Fibroblast of lung (primary cell): ENCODE data around the gene RNF224. TPM values are rescaled to one million over a fixed set of nuclear protein-coding genes. Genes with fewer than 3 reads are reported as not detected.

Experiments
- DNase-seq, 2 donors: peaks; one replicate each; pipeline versions ENCODE4 v3.0.0 to v3.0.0-alpha.2; 2010; ENCODE audit warnings: low read depth in 2 of 2
- H2AFZ ChIP-seq: 2 replicates; pipeline ENCODE4 v1.5.1; 2012; ENCODE audit warnings: low read length, control low read depth, inconsistent platforms
- H3K27ac ChIP-seq: 2 replicates; pipeline ENCODE4 v1.5.1; 2011; ENCODE audit warnings: low read length, control low read depth; ENCODE audit not compliant: insufficient read depth
- H3K27me3 ChIP-seq: 2 replicates; pipeline ENCODE4 v1.5.1; 2011; ENCODE audit warnings: mild to moderate bottlenecking, low read length; ENCODE audit not compliant: control insufficient read depth, insufficient read depth
- H3K36me3 ChIP-seq: 2 replicates; pipeline ENCODE4 v1.5.1; 2011; ENCODE audit warnings: low read length; ENCODE audit not compliant: control insufficient read depth, insufficient read depth
- H3K4me1 ChIP-seq: 2 replicates; pipeline ENCODE4 v1.5.1; 2011; ENCODE audit warnings: low read length; ENCODE audit not compliant: control insufficient read depth, insufficient read depth; ENCODE audit errors: extremely low read depth
- H3K4me2 ChIP-seq: 2 replicates; pipeline ENCODE4 v1.5.1; 2011; ENCODE audit warnings: low read length, control low read depth; ENCODE audit not compliant: insufficient read depth; ENCODE audit errors: extremely low read depth
- H3K4me3 ChIP-seq, 4 experiments: fragments of 200-600 bp in 1 of 4; sonication (generic) in 1 of 4; replicated peaks in 1 of 4; 2 replicates each; pipeline ENCODE4 v1.5.1; 2011 to 2016; ENCODE audit warnings: low read length in 4 of 4, low read depth in 3 of 4, mild to moderate bottlenecking in 3 of 4, control low read depth in 2 of 4, inconsistent platforms in 1 of 4, mixed read lengths in 1 of 4; ENCODE audit not compliant: insufficient read depth in 1 of 4; ENCODE audit errors: control extremely low read depth in 1 of 4
- H3K79me2 ChIP-seq: 2 replicates; pipeline ENCODE4 v1.5.1; 2012; ENCODE audit warnings: mild to moderate bottlenecking, low read length, inconsistent platforms; ENCODE audit not compliant: control insufficient read depth, insufficient read depth
- H3K9ac ChIP-seq: 2 replicates; pipeline ENCODE4 v1.5.1; 2011; ENCODE audit warnings: mild to moderate bottlenecking, low read length, control low read depth; ENCODE audit not compliant: insufficient read depth
- H3K9me3 ChIP-seq: 2 replicates; pipeline ENCODE4 v1.5.1; 2012; ENCODE audit warnings: low read depth, low read length; ENCODE audit not compliant: control insufficient read depth, insufficient read depth
- H4K20me1 ChIP-seq: 2 replicates; pipeline ENCODE4 v1.5.1; 2011; ENCODE audit warnings: low read length; ENCODE audit not compliant: control insufficient read depth, insufficient read depth; ENCODE audit errors: extremely low read depth
- CTCF ChIP-seq, 2 donors: IDR thresholded peaks in 1 of 2; conservative IDR thresholded peaks in 1 of 2; 1 replicate in 1 of 2; 2 replicates in 1 of 2; pipeline ENCODE4 v1.5.1; 2011 to 2012; ENCODE audit warnings: low read length in 2 of 2, control low read depth in 1 of 2, inconsistent platforms in 1 of 2, low read depth in 1 of 2, mild to moderate bottlenecking in 1 of 2
- EZH2 ChIP-seq: IDR thresholded peaks from 2 replicates; pipeline ENCODE4 v1.5.1; 2012; ENCODE audit warnings: low read length, control low read depth, mild to moderate bottlenecking; ENCODE audit errors: missing control alignments
- polyA plus RNA-seq, 2 donors: library from polyadenylated mRNA; depleted of rRNA in 1 of 2; stranded (reverse) in 1 of 2; unstranded in 1 of 2; fragments of >200 nt; gene quantifications; 2 replicates each; pipeline ENCODE4 v1.2.1, GENCODE V29; 2011 to 2012; ENCODE audit warnings: missing spikeins in 1 of 2
- total RNA-seq: library from RNA; depleted of rRNA; stranded (reverse); fragments of >200 nt; gene quantifications from 2 replicates; pipeline ENCODE4 v1.2.1, GENCODE V29; 2014

Gene RNF224
- total and polyA plus RNA-seq, 2 donors (not counting 1 experiment from before 2014, with no cell fraction given), result under 0.01 TPM; not detected in 1

DNA sequence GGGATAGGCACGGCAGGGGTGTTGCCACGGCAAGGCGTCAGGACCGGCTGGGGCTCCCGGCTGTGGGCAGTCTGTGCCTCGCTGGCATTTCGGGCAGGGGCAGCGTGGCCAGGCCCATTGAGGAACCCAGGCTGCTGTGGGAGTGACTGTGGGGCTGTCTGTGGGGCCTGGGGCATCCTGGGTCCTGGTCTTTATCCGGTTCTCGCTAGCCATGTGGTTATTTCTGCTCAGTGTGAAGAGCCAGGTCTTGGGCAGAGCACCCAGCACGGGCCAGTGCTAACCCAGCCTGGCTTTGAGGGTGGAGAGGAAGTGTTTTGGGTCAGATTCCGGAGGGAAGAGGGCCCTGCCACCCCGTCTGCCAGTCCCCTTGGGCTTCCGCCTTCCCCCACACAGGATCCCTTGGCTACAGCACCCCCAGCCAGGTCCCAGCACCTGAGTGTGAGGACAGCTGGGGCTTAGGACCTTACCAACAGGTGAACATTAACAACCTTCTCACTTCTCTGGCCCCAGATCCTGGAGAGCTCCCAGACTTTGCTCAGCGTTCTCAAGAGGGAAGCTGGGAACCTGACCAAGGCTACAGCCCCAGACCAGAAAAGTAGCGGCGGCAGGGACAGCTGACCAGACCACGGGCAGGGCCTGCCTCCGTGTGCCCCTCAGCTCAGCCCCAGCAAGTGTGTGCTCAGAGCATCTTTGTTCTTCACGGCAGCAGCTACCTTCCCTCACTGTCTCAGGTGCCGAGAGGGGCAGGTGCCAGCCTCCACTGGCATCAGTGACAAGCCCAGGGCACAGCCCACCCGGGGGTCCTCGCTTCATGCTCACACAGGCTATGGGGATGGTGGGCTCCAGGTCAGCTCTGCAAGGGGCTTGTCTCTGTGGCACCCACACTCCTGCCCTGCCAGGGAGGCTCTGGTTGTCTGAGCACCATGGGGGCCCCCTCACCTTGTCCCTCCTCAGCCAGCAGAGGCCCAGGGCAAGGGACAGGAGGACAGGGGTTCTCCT is 37.7 kb upstream of the RNF224 start:
- Histone ChIP-seq H3K4me3 (peak overlapping the region; percentile 77 to 97 (median 96)), H3K4me1 (peaks cover 19% of the 10 kb centered on the region), H3K27me3 (no peaks in the 10 kb centered on the region), H2AFZ (no peak overlapping the region), H4K20me1 (no peaks in the 10 kb centered on the region), H3K27ac (peak overlapping the region; percentile 92), H3K9ac (peak overlapping the region; percentile 93), H3K79me2 (peaks cover 36% of the 10 kb centered on the region), H3K4me2 (peak overlapping the region; percentile 92), H3K36me3 (peaks cover 21% of the 10 kb centered on the region), H3K9me3 (no peaks in the 10 kb centered on the region)
- no peak for DNase-seq
- no peak for TF ChIP-seq CTCF (conservative IDR thresholded peaks at IDR 0.05 in 1 of 2, IDR thresholded peaks at IDR 0.05 in 1 of 2; ENCODE audit: low read depth in 1 of 2, low read length in 2 of 2)
- TF ChIP-seq EZH2, result no peak

DNA sequence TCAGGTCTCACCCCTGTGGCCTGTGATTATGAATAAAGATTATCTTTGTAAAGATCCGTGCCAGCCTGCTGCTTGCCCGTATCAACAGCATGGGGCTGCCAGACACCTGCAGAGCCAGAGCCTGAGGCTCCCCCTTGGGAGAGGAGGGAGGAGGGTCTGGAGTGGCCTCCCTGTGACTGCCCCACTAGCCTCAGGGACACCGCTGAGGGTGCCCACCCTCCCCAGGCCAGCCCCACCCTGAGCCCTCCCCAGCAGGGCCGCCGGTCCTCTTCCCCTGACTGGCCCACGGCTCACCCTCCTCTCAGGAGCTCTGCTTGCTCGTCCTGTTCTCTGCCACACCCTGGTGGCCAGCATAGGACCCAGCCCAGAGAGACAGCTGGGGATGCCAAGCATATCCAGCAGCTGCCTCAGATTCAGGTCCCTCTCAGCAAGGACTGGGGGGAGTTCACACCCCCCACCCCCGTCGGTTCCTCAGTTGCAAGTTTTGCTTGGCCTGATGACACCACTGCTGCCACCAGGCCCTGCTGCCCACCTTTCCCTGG is 36.9 kb upstream of the RNF224 start:
- Histone ChIP-seq H3K4me2 (peak overlapping the region; percentile 92), H3K36me3 (peaks cover 18% of the 10 kb centered on the region), H3K4me1 (peaks cover 19% of the 10 kb centered on the region), H3K4me3 (peak overlapping the region in 1 of 4 experiments; percentile 97), H3K9ac (no peak overlapping the region), H3K9me3 (no peaks in the 10 kb centered on the region), H2AFZ (no peak overlapping the region), H4K20me1 (no peaks in the 10 kb centered on the region), H3K79me2 (peaks cover 37% of the 10 kb centered on the region), H3K27me3 (no peaks in the 10 kb centered on the region), H3K27ac (peak overlapping the region; percentile 92)
- DNase-seq, result no peak
- TF ChIP-seq EZH2, result no peak
- no peak for TF ChIP-seq CTCF (conservative IDR thresholded peaks at IDR 0.05 in 1 of 2, IDR thresholded peaks at IDR 0.05 in 1 of 2; ENCODE audit: low read depth in 1 of 2, low read length in 2 of 2)

DNA sequence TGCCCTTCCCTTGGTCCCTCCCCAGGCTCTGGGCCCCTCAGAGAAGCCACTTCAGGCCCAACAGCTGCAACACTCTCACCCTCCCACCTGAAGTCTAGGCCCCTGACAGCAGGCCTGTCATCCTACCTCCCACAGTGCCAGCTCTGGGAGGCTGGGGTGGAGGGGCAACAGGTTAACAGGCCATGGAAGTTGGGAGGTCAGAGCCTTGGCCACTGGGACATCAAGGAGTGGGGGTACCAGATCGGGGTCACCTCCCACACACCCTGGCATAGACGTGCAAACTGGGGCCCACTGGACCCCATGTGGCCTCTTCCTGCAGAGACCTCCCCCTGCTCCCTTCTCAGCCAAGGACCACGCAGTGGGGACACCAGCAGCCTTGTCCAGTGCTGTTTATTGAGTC is 36.1 kb upstream of the RNF224 start:
- no peak overlapping the region for H3K27ac ChIP-seq
- peaks cover 17% of the 10 kb centered on the region for H3K36me3 ChIP-seq
- H3K9ac ChIP-seq, result no peak overlapping the region

More for the DNA sequence above, 36.1 kb upstream of the RNF224 start:
- no peaks in the 10 kb centered on the region for H4K20me1 ChIP-seq
- no peak overlapping the region for H2AFZ ChIP-seq
- no peaks in the 10 kb centered on the region for H3K9me3 ChIP-seq
- H3K79me2 ChIP-seq, result peaks cover 37% of the 10 kb centered on the region
- no peak overlapping the region for H3K4me2 ChIP-seq
- H3K4me3 ChIP-seq, result no peak overlapping the region
- DNase-seq, result no peak
- TF ChIP-seq CTCF (conservative IDR thresholded peaks at IDR 0.05 in 1 of 2, IDR thresholded peaks at IDR 0.05 in 1 of 2; ENCODE audit: low read depth in 1 of 2, low read length in 2 of 2) (no peak), EZH2 (no peak)
- no peaks in the 10 kb centered on the region for H3K27me3 ChIP-seq
- peaks cover 19% of the 10 kb centered on the region for H3K4me1 ChIP-seq
